ENCODE data around the gene SCP2.

DNA sequence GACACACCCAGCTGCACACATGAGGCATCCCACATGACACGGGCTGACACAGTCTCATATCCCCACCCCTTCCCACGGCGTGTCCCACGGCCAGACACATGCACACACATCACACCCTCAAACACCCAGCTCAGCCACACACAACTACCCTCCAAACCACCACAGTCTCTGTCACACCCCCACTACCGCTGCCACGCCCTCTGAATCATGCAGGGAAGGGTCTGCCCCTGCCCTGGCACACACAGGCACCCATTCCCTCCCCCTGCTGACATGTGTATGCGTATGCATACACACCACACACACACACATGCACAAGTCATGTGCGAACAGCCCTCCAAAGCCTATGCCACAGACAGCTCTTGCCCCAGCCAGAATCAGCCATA is 157.5 kb downstream of the SCP2 start:
- TF ChIP-seq, protein P1, sequence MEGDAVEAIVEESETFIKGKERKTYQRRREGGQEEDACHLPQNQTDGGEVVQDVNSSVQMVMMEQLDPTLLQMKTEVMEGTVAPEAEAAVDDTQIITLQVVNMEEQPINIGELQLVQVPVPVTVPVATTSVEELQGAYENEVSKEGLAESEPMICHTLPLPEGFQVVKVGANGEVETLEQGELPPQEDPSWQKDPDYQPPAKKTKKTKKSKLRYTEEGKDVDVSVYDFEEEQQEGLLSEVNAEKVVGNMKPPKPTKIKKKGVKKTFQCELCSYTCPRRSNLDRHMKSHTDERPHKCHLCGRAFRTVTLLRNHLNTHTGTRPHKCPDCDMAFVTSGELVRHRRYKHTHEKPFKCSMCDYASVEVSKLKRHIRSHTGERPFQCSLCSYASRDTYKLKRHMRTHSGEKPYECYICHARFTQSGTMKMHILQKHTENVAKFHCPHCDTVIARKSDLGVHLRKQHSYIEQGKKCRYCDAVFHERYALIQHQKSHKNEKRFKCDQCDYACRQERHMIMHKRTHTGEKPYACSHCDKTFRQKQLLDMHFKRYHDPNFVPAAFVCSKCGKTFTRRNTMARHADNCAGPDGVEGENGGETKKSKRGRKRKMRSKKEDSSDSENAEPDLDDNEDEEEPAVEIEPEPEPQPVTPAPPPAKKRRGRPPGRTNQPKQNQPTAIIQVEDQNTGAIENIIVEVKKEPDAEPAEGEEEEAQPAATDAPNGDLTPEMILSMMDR (IDR thresholded peaks at IDR 0.05; ENCODE audit: borderline replicate concordance, extremely low read depth, low read length, poor library complexity, severe bottlenecking) = no peak
- no peak for TF ChIP-seq EZH2 (IDR thresholded peaks at IDR 0.05; ENCODE audit: borderline replicate concordance, low read depth, low read length, severe bottlenecking)

Data from DND-41 (cell line).